HepG2 (cell line): ENCODE measurements around the gene CDH13. TPM values are rescaled to one million over a fixed set of nuclear protein-coding genes. Genes with fewer than 3 reads are reported as not detected.

Experiments used
- ATAC-seq: fragments of 200-7000 bp; cut with Tn5 transposase; 3 replicates; pipeline ENCODE4 v1.9.1; 2020; ENCODE audit warnings: mild to moderate bottlenecking, moderate library complexity
- BruUV-seq: library from RNA; stranded (reverse); fragments of 400-500 nt; replicated peaks from 2 replicates; lab custom pipeline; 2021; lab: Mats Ljungman, UMichigan
- CTCF ChIA-PET: fragments of 300-600 bp; formaldehyde crosslinking; extraction: SDS; loops from one replicate; lab custom pipeline; 2021; ENCODE audit warnings: low total read pairs, inconsistent platforms, low intra/inter-chr PET ratio; lab: Yijun Ruan, JAX
- POLR2A ChIA-PET: fragments of 350-600 bp; sonication (Branson Sonifier 250); formaldehyde crosslinking; loops from one replicate; lab custom pipeline; 2020; ENCODE audit warnings: antibody characterized with exemption, inconsistent platforms; lab: Yijun Ruan, JAX
- DNase-seq: peaks from one replicate; pipeline ENCODE4 v3.0.0-alpha.2; 2015; ENCODE audit warnings: low spot score
- FAIRE-seq: peaks from 3 replicates; lab custom pipeline; 2011; peaks lifted over from hg19 to GRCh38; lab: Jason Lieb, UNC
- H2AFZ ChIP-seq: one replicate; pipeline ENCODE4 v1.6.1; 2011; ENCODE audit warnings: low read length, inconsistent platforms
- H3K27ac ChIP-seq: fragments of 300-600 bp; 3 replicates; pipeline ENCODE4 v1.8.0; 2011; ENCODE audit warnings: mixed run types, mild to moderate bottlenecking, mixed read lengths, low read length, inconsistent platforms; ENCODE audit not compliant: insufficient read depth; ENCODE audit errors: extremely low read length
- H3K27me3 ChIP-seq, 2 experiments: fragments of 200-600 bp in 1 of 2; 2 replicates in 1 of 2; 3 replicates in 1 of 2; pipeline versions ENCODE4 v1.6.0 to v1.8.0; 2011; ENCODE audit warnings: low read length in 2 of 2, mild to moderate bottlenecking in 2 of 2, moderate library complexity in 2 of 2, inconsistent platforms in 1 of 2; ENCODE audit not compliant: insufficient read depth in 2 of 2, control insufficient read depth in 1 of 2
- H3K36me3 ChIP-seq, 2 experiments: fragments of 200-600 bp in 1 of 2; replicated peaks in 1 of 2; 2 replicates in 1 of 2; 3 replicates in 1 of 2; pipeline versions ENCODE4 v1.5.1 to v1.8.0; 2011; ENCODE audit warnings: low read length in 2 of 2, inconsistent platforms in 1 of 2; ENCODE audit not compliant: insufficient read depth in 2 of 2, control insufficient read depth in 1 of 2
- H3K4me1 ChIP-seq: 2 replicates; pipeline ENCODE4 v1.5.1; 2012; ENCODE audit warnings: low read length, inconsistent platforms; ENCODE audit not compliant: insufficient read depth
- H3K4me2 ChIP-seq: 2 replicates; pipeline ENCODE4 v1.6.0; 2011; ENCODE audit warnings: low read depth, low read length, inconsistent platforms
- H3K4me3 ChIP-seq, 3 experiments: fragments of 200-600 bp in 1 of 3; sonication (generic), shearing (Covaris generic) in 1 of 3; replicated peaks in 1 of 3; 2 replicates each; pipeline ENCODE4 v1.5.1; 2011 to 2016; ENCODE audit warnings: low read length in 3 of 3, inconsistent platforms in 2 of 3, low read depth in 2 of 3, mild to moderate bottlenecking in 2 of 3, control low read depth in 1 of 3, mixed read lengths in 1 of 3; ENCODE audit not compliant: insufficient read depth in 1 of 3
- H3K79me2 ChIP-seq: one replicate; pipeline ENCODE4 v1.6.1; 2011; ENCODE audit warnings: low read length, inconsistent platforms; ENCODE audit not compliant: insufficient read depth
- H3K9ac ChIP-seq: 2 replicates; pipeline ENCODE4 v1.6.0; 2011; ENCODE audit warnings: mild to moderate bottlenecking, low read depth, low read length, inconsistent platforms; ENCODE audit not compliant: insufficient read depth
- H3K9me3 ChIP-seq: 2 replicates; pipeline ENCODE4 v1.5.1; 2012; ENCODE audit warnings: mild to moderate bottlenecking, low read length
- H4K20me1 ChIP-seq: 2 replicates; pipeline ENCODE4 v1.6.0; 2011; ENCODE audit warnings: inconsistent platforms, mild to moderate bottlenecking, low read length, moderate library complexity; ENCODE audit not compliant: insufficient read depth
- ATF7 ChIP-seq, 2 experiments: fragments of 450-650 bp in 1 of 2; sonication (generic) in 1 of 2; formaldehyde crosslinking in 1 of 2; IDR thresholded peaks; 2 replicates each; pipeline versions ENCODE4 v1.4.0 to v1.6.1; 2016 to 2020; ENCODE audit warnings: antibody characterized with exemption in 1 of 2, mild to moderate bottlenecking in 1 of 2, missing genetic modification reagents in 1 of 2
- ELF1 ChIP-seq: sonication (generic); formaldehyde crosslinking; IDR thresholded peaks from 2 replicates; pipeline ENCODE4 v1.4.0; 2020; ENCODE audit warnings: missing genetic modification reagents
- ZNF280B ChIP-seq: sonication (generic); formaldehyde crosslinking; IDR thresholded peaks from 2 replicates; pipeline ENCODE4 v1.5.0; 2020; ENCODE audit warnings: missing genetic modification reagents, mild to moderate bottlenecking, borderline replicate concordance
- ZNF7 ChIP-seq: IDR thresholded peaks from 2 replicates; pipeline ENCODE4 v1.6.1; 2016; ENCODE audit warnings: missing biosample characterization, missing genetic modification reagents
- ZNF768 ChIP-seq: sonication (generic); formaldehyde crosslinking; IDR thresholded peaks from 2 replicates; pipeline ENCODE4 v1.4.0; 2020; ENCODE audit warnings: missing genetic modification reagents
- WGBS: methylation state at CpG from one replicate; pipeline ENCODE4 v1.1.6; 2017; ENCODE audit warnings: low lambda C conversion rate; 5-methylcytosine and 5-hydroxymethylcytosine counted together
- in situ Hi-C: cut with HindIII; loops from 2 replicates; pipeline ENCODE4 v1.10.0; 2017; ENCODE audit warnings: low pct_unique_long_range_greater_than_20kb; ENCODE audit not compliant: extremely low pct_ligation_motif_present
- intact Hi-C: fragments of 100-400 bp; cut with micrococcal nuclease; formaldehyde crosslinking; loops from one replicate; pipeline ENCODE4 v1.10.0; 2022; ENCODE audit not compliant: unreplicated experiment
- polyA plus RNA-seq, 8 experiments: library from polyadenylated mRNA; depleted of rRNA in 3 of 8; stranded (reverse) in 7 of 8; unstranded in 1 of 8; fragments of >200 nt; fragmentation: Illumina TruSeq in 4 of 8; extraction: Trizol in 4 of 8; gene quantifications; 2 replicates each; pipeline versions ENCODE4 v1.2.1 to v1.2.3, GENCODE V29; 2011 to 2016; ENCODE audit warnings: low read depth in 4 of 8, missing spikeins in 1 of 8, mixed read lengths in 1 of 8; ENCODE audit not compliant: insufficient read depth in 1 of 8
- total RNA-seq, 5 experiments: library from RNA; depleted of rRNA; stranded (reverse); fragments of >200 nt; fragmentation: Illumina TruSeq; extraction: Trizol; gene quantifications; 2 replicates each; pipeline ENCODE4 v1.2.3, GENCODE V29; 2016; ENCODE audit warnings: low read depth in 1 of 5

The CDH13 gene
- total and polyA plus RNA-seq, 2 of the 13 experiments (the other 11 are each of a cell fraction or from before 2014, with no cell fraction given) = not detected

DNA sequence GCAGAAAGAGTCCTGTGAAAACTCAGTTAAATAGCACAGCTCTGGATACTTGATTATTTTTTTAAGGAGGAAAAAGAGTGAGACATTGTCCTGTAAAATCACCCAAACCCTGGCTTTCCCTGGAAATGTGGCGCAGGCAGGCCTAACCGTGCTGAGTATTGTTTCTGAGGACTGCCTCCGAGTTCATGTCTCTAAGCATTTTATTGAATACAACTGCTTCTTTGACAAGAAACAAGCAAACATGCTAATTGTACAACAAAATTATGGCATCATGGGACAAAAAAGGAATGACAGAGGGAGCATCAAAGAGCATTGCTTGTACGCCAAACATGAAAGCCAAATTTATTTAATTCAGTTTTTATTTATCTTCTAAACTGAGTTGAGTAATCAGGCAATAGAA, 1116.5 kb downstream of the CDH13 start:
- WGBS = 57% methylated on average over 4 of the region's 4 CpGs
- FAIRE-seq = no peak
- BruUV-seq = no TSS peak
- no peak for DNase-seq
- H3K9me3 ChIP-seq = no peaks in the 10 kb centered on the region
- H3K36me3 ChIP-seq = no peaks in the 10 kb centered on the region
- H3K27ac ChIP-seq = no peak overlapping the region
- H4K20me1 ChIP-seq = no peaks in the 10 kb centered on the region
- no peak for TF ChIP-seq ELF1
- TF ChIP-seq ZNF7 (CRISPR knock-in tag) = no peak
- TF ChIP-seq ATF7 (IDR thresholded peaks at IDR 0.05) = peak; percentile 27; the same call in 1 of the 2 replicates
- no peak for TF ChIP-seq ATF7 (CRISPR knock-in tag; IDR thresholded peaks at IDR 0.05)
- H2AFZ ChIP-seq = no peak overlapping the region
- CTCF ChIA-PET = no interaction called here
- no peak overlapping the region for H3K4me2 ChIP-seq
- in situ Hi-C loops = no loop called here
- H3K79me2 ChIP-seq = no peaks in the 10 kb centered on the region
- intact Hi-C loops = no loop called here
- no peaks in the 10 kb centered on the region for H3K4me1 ChIP-seq
- no peak overlapping the region for H3K9ac ChIP-seq
- H3K27me3 ChIP-seq = peaks cover 1 to 21% of the 10 kb centered on the region in 2 experiments; a peak in 2 of 5 replicates
- POLR2A ChIA-PET = no interaction called here
- H3K4me3 ChIP-seq = no peak overlapping the region
- no peak for ATAC-seq

GRCh38 chr16:83743720-83744119, 1117.0 kb downstream of the CDH13 start:
- intact Hi-C loops (no loop called here), in situ Hi-C loops (no loop called here)
- Histone ChIP-seq H3K27me3 (peaks cover 1 to 23% of the 10 kb centered on the region in 2 experiments; a peak in 3 of 5 replicates), H3K4me3 (no peak overlapping the region), H3K9ac (no peak overlapping the region), H2AFZ (no peak overlapping the region), H3K4me1 (no peaks in the 10 kb centered on the region), H3K9me3 (no peaks in the 10 kb centered on the region), H3K79me2 (no peaks in the 10 kb centered on the region), H4K20me1 (no peaks in the 10 kb centered on the region), H3K36me3 (no peaks in the 10 kb centered on the region), H3K27ac (no peak overlapping the region), H3K4me2 (no peak overlapping the region)
- DNase-seq (no peak), ATAC-seq (no peak), FAIRE-seq (no peak)
- CTCF ChIA-PET = no interaction called here
- no peak for TF ChIP-seq ZNF280B
- peak; percentile 26; the same call in 1 of the 2 replicates for TF ChIP-seq ZNF768
- BruUV-seq = no TSS peak
- 47% methylated on average over 6 of the region's 6 CpGs for WGBS
- POLR2A ChIA-PET = no interaction called here
